ENCODE data around the gene BBX. TPM values are rescaled to one million over a fixed set of nuclear protein-coding genes. Genes with fewer than 3 reads are reported as not detected.

The BBX gene
- total RNA-seq, 8 experiments from 2014 or later, result 19.4 to 80.6 (median 46.5) TPM

GRCh38 chr3:107794664-107795443 lies 272.1 kb downstream of the BBX start:
- ATAC-seq (replicated peaks in 6 of 8), result no peak
- 64 to 100% (median 88%) methylated on average over 1 to 7 of the region's 8 CpGs for WGBS, 10 experiments
- peaks cover 0 to under 1% of the 10 kb centered on the region in 2 donors for H3K4me1 ChIP-seq (replicated peaks in 1 of 2)
- no peak overlapping the region for H3K4me3 ChIP-seq
- in situ Hi-C loops (cut with MboI; ENCODE audit: low pct_unique_long_range_greater_than_20kb in 2 of 9, low sequenced_read_pairs in 9 of 9, unreplicated experiment in 9 of 9), result no loop called here
- no peak overlapping the region for H3K27ac ChIP-seq

- no peak for ATAC-seq (replicated peaks in 6 of 8)
- H3K4me1 ChIP-seq (replicated peaks in 1 of 2), result peaks cover 6 to 7% of the 10 kb centered on the region in 2 donors
Measured at GRCh38 chr3:107795514-107796094, 272.8 kb downstream of the BBX start.

GRCh38 chr3:107796791-107797190 lies 274.0 kb downstream of the BBX start:
- in situ Hi-C loops (cut with MboI; ENCODE audit: low pct_unique_long_range_greater_than_20kb in 2 of 9, low sequenced_read_pairs in 9 of 9, unreplicated experiment in 9 of 9), result no loop called here
- Histone ChIP-seq H3K4me3 (no peak overlapping the region), H3K27ac (no peak overlapping the region), H3K4me1 (replicated peaks in 1 of 2) (peaks cover 8 to 9% of the 10 kb centered on the region in 2 donors)
- ATAC-seq (replicated peaks in 6 of 8), result no peak

More at GRCh38 chr3:107795514-107796094, 272.8 kb downstream of the BBX start:
- Histone ChIP-seq H3K4me3 (no peak overlapping the region), H3K27ac (no peak overlapping the region)
- WGBS, 10 experiments, result 94 to 100% (median 100%) methylated on average over 1 to 3 of the region's 3 CpGs; no CpG with 5 or more reads in 2 of the 10 experiments
- in situ Hi-C loops (cut with MboI; ENCODE audit: low pct_unique_long_range_greater_than_20kb in 2 of 9, low sequenced_read_pairs in 9 of 9, unreplicated experiment in 9 of 9), result no loop called here

GRCh38 chr3:107797586-107797985 lies 274.8 kb downstream of the BBX start:
- 80 to 100% (median 100%) methylated on average over 1 of the region's 1 CpG; no CpG with 5 or more reads in 3 of the 10 experiments for WGBS, 10 experiments
- no peak for ATAC-seq (replicated peaks in 6 of 8)
- in situ Hi-C loops (cut with MboI; ENCODE audit: low pct_unique_long_range_greater_than_20kb in 2 of 9, low sequenced_read_pairs in 9 of 9, unreplicated experiment in 9 of 9), result no loop called here
- peaks cover 8 to 9% of the 10 kb centered on the region in 2 donors for H3K4me1 ChIP-seq (replicated peaks in 1 of 2)
- no peak overlapping the region for H3K4me3 ChIP-seq
- H3K27ac ChIP-seq, result no peak overlapping the region

GRCh38 chr3:107798381-107798780 lies 275.6 kb downstream of the BBX start:
- peaks cover 8 to 9% of the 10 kb centered on the region in 2 donors for H3K4me1 ChIP-seq (replicated peaks in 1 of 2)
- no peak for ATAC-seq (replicated peaks in 6 of 8)
- WGBS, 10 experiments, result 69 to 100% (median 87%) methylated on average over 1 to 3 of the region's 3 CpGs
- no peak overlapping the region for H3K4me3 ChIP-seq
- no peak overlapping the region for H3K27ac ChIP-seq
- in situ Hi-C loops (cut with MboI; ENCODE audit: low pct_unique_long_range_greater_than_20kb in 2 of 9, low sequenced_read_pairs in 9 of 9, unreplicated experiment in 9 of 9), result no loop called here

GRCh38 chr3:107800710-107801109 lies 277.9 kb downstream of the BBX start:
- WGBS, 10 experiments, result 50 to 100% (median 75%) methylated on average over 1 to 2 of the region's 2 CpGs; no CpG with 5 or more reads in 2 of the 10 experiments

GRCh38 chr3:107803170-107803569 lies 280.4 kb downstream of the BBX start:
- ATAC-seq (replicated peaks in 6 of 8), result no peak
- in situ Hi-C loops (cut with MboI; ENCODE audit: low pct_unique_long_range_greater_than_20kb in 2 of 9, low sequenced_read_pairs in 9 of 9, unreplicated experiment in 9 of 9), result no loop called here
- Histone ChIP-seq H3K4me3 (no peak overlapping the region), H3K27ac (no peak overlapping the region), H3K4me1 (replicated peaks in 1 of 2) (peaks cover 15% of the 10 kb centered on the region in 2 donors)
- 67 to 100% (median 94%) methylated on average over 1 to 3 of the region's 3 CpGs for WGBS, 10 experiments

More at GRCh38 chr3:107800710-107801109, 277.9 kb downstream of the BBX start:
- Histone ChIP-seq H3K27ac (peak overlapping the region in 1 of 2 donors; percentile 4), H3K4me1 (replicated peaks in 1 of 2) (peaks cover 8 to 9% of the 10 kb centered on the region in 2 donors), H3K4me3 (no peak overlapping the region)
- in situ Hi-C loops (cut with MboI; ENCODE audit: low pct_unique_long_range_greater_than_20kb in 2 of 9, low sequenced_read_pairs in 9 of 9, unreplicated experiment in 9 of 9), result no loop called here
- peak in 4 of 8 experiments; percentile 14 to 48 (median 28) for ATAC-seq (replicated peaks in 6 of 8)

GRCh38 chr3:107806021-107806420 lies 283.3 kb downstream of the BBX start:
- in situ Hi-C loops (cut with MboI; ENCODE audit: low pct_unique_long_range_greater_than_20kb in 2 of 9, low sequenced_read_pairs in 9 of 9, unreplicated experiment in 9 of 9), result no loop called here
- Histone ChIP-seq H3K4me3 (no peak overlapping the region), H3K27ac (no peak overlapping the region), H3K4me1 (replicated peaks in 1 of 2) (peaks cover 6 to 7% of the 10 kb centered on the region in 2 donors)
- ATAC-seq (replicated peaks in 6 of 8), result no peak
- 86 to 100% (median 100%) methylated on average over 1 to 2 of the region's 2 CpGs; no CpG with 5 or more reads in 3 of the 10 experiments for WGBS, 10 experiments

GRCh38 chr3:107806536-107806935 lies 283.8 kb downstream of the BBX start:
- ATAC-seq (replicated peaks in 6 of 8), result peak in 2 of 8 experiments; percentile 23 to 40

GRCh38 chr3:107810171-107811071 lies 287.7 kb downstream of the BBX start:
- no peak overlapping the region for H3K4me3 ChIP-seq
- WGBS, 10 experiments, result 50 to 94% (median 85%) methylated on average over 1 to 8 of the region's 8 CpGs; no CpG with 5 or more reads in 1 of the 10 experiments
- peaks cover 6 to 7% of the 10 kb centered on the region in 2 donors for H3K4me1 ChIP-seq (replicated peaks in 1 of 2)
- no peak overlapping the region for H3K27ac ChIP-seq
- in situ Hi-C loops (cut with MboI; ENCODE audit: low pct_unique_long_range_greater_than_20kb in 2 of 9, low sequenced_read_pairs in 9 of 9, unreplicated experiment in 9 of 9), result no loop called here
- ATAC-seq (replicated peaks in 6 of 8), result peak in 3 of 8 experiments; percentile 29 to 52 (median 44)

More at GRCh38 chr3:107806536-107806935, 283.8 kb downstream of the BBX start:
- in situ Hi-C loops (cut with MboI; ENCODE audit: low pct_unique_long_range_greater_than_20kb in 2 of 9, low sequenced_read_pairs in 9 of 9, unreplicated experiment in 9 of 9), result no loop called here
- H3K4me3 ChIP-seq, result no peak overlapping the region
- H3K27ac ChIP-seq, result no peak overlapping the region
- H3K4me1 ChIP-seq (replicated peaks in 1 of 2), result peaks cover 6 to 7% of the 10 kb centered on the region in 2 donors
- 87 to 100% (median 93%) methylated on average over 2 to 3 of the region's 3 CpGs for WGBS, 10 experiments

- WGBS, 10 experiments, result 60 to 100% (median 100%) methylated on average over 1 of the region's 1 CpG; no CpG with 5 or more reads in 2 of the 10 experiments
- Histone ChIP-seq H3K27ac (no peak overlapping the region), H3K4me1 (replicated peaks in 1 of 2) (peaks cover 0 to 7% of the 10 kb centered on the region in 2 donors), H3K4me3 (no peak overlapping the region)
- in situ Hi-C loops (cut with MboI; ENCODE audit: low pct_unique_long_range_greater_than_20kb in 2 of 9, low sequenced_read_pairs in 9 of 9, unreplicated experiment in 9 of 9), result no loop called here
- no peak for ATAC-seq (replicated peaks in 6 of 8)
Measured at GRCh38 chr3:107813026-107813425, 290.3 kb downstream of the BBX start.

GRCh38 chr3:107816107-107816506 lies 293.3 kb downstream of the BBX start:
- Histone ChIP-seq H3K4me1 (replicated peaks in 1 of 2) (peaks cover 0 to 7% of the 10 kb centered on the region in 2 donors), H3K4me3 (no peak overlapping the region), H3K27ac (no peak overlapping the region)
- in situ Hi-C loops (cut with MboI; ENCODE audit: low pct_unique_long_range_greater_than_20kb in 2 of 9, low sequenced_read_pairs in 9 of 9, unreplicated experiment in 9 of 9), result no loop called here
- 18 to 100% (median 71%) methylated on average over 1 to 6 of the region's 6 CpGs; no CpG with 5 or more reads in 1 of the 10 experiments for WGBS, 10 experiments
- peak in 4 of 8 experiments; percentile 17 to 39 (median 23) for ATAC-seq (replicated peaks in 6 of 8)
